H1 (cell line): Measurements from ENCODE around the gene PMFBP1. TPM values are rescaled to one million over a fixed set of nuclear protein-coding genes. Genes with fewer than 3 reads are reported as not detected.
A peak's percentile ranks its signal among the peaks of the same experiment; 100 is the strongest.

ENCODE experiments used
- ATF3 ChIP-seq: IDR thresholded peaks from 2 replicates; pipeline ENCODE4 v1.6.1; 2011; ENCODE audit warnings: low read depth, mild to moderate bottlenecking, low read length; ENCODE audit not compliant: insufficient read depth
- BRCA1 ChIP-seq: IDR thresholded peaks from 2 replicates; pipeline ENCODE4 v1.6.1; 2012; ENCODE audit warnings: low read depth, low read length, improper control_type of control experiment
- KDM4A ChIP-seq: IDR thresholded peaks from one replicate; pipeline ENCODE4 v1.7.1; 2012; ENCODE audit warnings: low read depth, mild to moderate bottlenecking, moderate library complexity, low read length, inconsistent platforms; ENCODE audit not compliant: severe bottlenecking
- POLR2A ChIP-seq, 2 experiments: IDR thresholded peaks; 1 replicate in 1 of 2; 2 replicates in 1 of 2; pipeline ENCODE4 v1.6.1; 2011; ENCODE audit warnings: low read depth in 2 of 2, low read length in 2 of 2, mild to moderate bottlenecking in 2 of 2; ENCODE audit errors: control extremely low read depth in 1 of 2
- SAP30 ChIP-seq: fragments of 300-600 bp; sonication (generic); IDR thresholded peaks from 2 replicates; pipeline ENCODE4 v1.7.1; 2012; ENCODE audit warnings: low read length, moderate library complexity, mild to moderate bottlenecking, inconsistent platforms; ENCODE audit not compliant: insufficient read depth, insufficient replicate concordance
- SP2 ChIP-seq: IDR thresholded peaks from 2 replicates; pipeline ENCODE4 v1.6.1; 2012; ENCODE audit warnings: mild to moderate bottlenecking, low read length, inconsistent platforms
- SRF ChIP-seq: IDR thresholded peaks from 2 replicates; pipeline ENCODE4 v1.6.1; 2011; ENCODE audit warnings: mild to moderate bottlenecking, low read depth, low read length, moderate library complexity
- polyA plus RNA-seq, 7 experiments: library from polyadenylated mRNA; depleted of rRNA in 3 of 7; stranded (reverse) in 5 of 7; unstranded in 2 of 7; fragments of >200 nt in 5 of 7; fragments of 200-250 nt in 2 of 7; gene quantifications; 1 replicate in 5 of 7; 2 replicates in 1 of 7; 4 replicates in 1 of 7; pipeline versions ENCODE4 v1.2.1 to v1.2.3, GENCODE V29; 2011 to 2013; ENCODE audit warnings: missing spikeins in 2 of 7, mixed read lengths in 2 of 7
- total RNA-seq: library from RNA; stranded (reverse); fragmentation: NEBNext Ultra II Directional; extraction: Animal tissue kit (Norgen Biotek cat#: 25700); gene quantifications from 2 replicates; pipeline ENCODE4 v1.2.1, GENCODE V29; 2021

PMFBP1 gene
- total and polyA plus RNA-seq, 2 of the 8 experiments (the other 6 are each of a cell fraction or from before 2014, with no cell fraction given): 0.32 to 1.6 TPM

- TF ChIP-seq KDM4A (peak; percentile 54), POLR2A (IDR thresholded peaks at IDR 0.05; ENCODE audit: control extremely low read depth in 1 of 2, low read depth in 2 of 2, low read length in 2 of 2) (peak; percentile 89 to 92), SAP30 (no peak), SRF (no peak), SP2 (peak; percentile 74), BRCA1 (no peak), ATF3 (no peak)
Measured at GRCh38 chr16:72093448-72094265, 78.3 kb downstream of the PMFBP1 start, which contains the start of the genes DHX38 and TXNL4B (continued).
